Activated CD8-positive, alpha-beta memory T cell treated with anti-CD3 and anti-CD28 coated beads, Interleukin-2, amount 50 U/mL, for 4 hours (primary cell): ENCODE results near the gene GAD1.

ENCODE experiments used
- DNase-seq: peaks from one replicate; pipeline ENCODE4 v3.0.0-alpha.2; 2020

Gene GAD1

DNA sequence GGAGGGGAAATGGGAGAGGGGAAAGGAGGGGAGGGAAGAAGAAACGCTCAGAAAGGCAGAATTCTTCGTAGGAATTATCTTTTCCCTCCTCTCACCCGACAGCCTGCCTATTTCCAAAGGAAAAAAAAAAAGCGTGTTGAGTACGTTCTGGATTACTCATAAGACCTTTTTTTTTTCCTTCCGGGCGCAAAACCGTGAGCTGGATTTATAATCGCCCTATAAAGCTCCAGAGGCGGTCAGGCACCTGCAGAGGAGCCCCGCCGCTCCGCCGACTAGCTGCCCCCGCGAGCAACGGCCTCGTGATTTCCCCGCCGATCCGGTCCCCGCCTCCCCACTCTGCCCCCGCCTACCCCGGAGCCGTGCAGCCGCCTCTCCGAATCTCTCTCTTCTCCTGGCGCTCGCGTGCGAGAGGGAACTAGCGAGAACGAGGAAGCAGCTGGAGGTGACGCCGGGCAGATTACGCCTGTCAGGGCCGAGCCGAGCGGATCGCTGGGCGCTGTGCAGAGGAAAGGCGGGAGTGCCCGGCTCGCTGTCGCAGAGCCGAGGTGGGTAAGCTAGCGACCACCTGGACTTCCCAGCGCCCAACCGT lies at the start of gene GAD1:
Gene GAD1, plus strand, starts transcription at position 384 of the 589 bp plus-strand sequence. CDS start 1,705 bp downstream, outside the sequence.
- peak; percentile 62 for DNase-seq

DNA sequence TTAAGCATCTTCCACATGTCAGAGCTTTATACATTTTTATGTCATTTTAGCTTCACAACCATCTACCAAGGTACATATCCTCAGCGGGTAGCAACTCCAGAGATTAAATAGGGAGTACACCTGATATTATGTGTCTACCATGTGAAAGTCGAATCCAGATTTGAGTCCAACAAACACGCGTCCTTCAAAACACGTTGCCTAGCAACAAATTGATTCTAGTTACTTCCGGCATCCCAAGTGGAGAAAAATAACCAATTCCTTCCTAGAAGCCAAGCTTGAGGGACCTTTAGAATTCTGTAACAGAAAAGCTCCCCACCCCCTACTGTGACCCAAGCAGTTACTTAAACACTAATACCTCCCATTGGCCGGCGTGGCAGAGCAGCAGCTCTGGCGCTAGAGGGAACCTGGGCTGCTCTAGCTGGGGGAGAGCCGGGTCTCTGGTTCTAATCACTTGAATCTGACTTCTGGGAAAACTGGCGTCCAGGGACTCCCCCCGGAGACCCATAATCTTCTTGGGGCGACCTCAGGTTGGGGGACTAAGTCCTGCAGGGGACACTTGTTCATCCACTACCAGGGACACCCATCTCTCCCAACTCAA lies 46.6 kb upstream of the GAD1 start, which contains the start of gene ERICH2:
Gene ERICH2, plus strand, starts transcription at position 371 of the 598 bp plus-strand sequence. CDS start 304 bp downstream, outside the sequence.
- peak; percentile 20 for DNase-seq

GRCh38 chr2:170770606-170771420 lies 45.9 kb upstream of the GAD1 start:
- DNase-seq, result peak; percentile 66

GRCh38 chr2:170771421-170771937 lies 45.2 kb upstream of the GAD1 start:
- no peak for DNase-seq

GRCh38 chr2:170772295-170772694 lies 44.4 kb upstream of the GAD1 start:
- DNase-seq, result no peak

DNA sequence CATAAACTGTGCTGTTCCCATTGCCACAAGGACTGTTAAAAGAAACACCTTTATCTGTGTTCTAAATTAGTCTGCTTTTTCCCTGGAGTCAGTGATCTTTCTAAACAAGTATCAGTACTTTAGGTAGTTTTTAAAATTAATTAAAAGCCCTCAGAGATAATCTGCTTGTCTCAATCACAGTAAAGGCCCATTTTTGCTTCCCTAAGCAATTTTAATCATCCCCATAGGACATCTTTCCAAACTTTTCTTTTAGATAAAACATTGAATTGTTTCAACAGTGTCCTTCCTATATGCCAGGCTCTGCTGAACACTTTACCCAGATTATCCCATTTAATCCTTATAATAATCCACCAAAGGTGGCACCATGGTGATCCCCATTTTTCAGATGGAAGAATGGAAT lies 42.6 kb upstream of the GAD1 start:
- DNase-seq, result no peak

GRCh38 chr2:170778900-170779299 lies 37.8 kb upstream of the GAD1 start:
- no peak for DNase-seq

DNA sequence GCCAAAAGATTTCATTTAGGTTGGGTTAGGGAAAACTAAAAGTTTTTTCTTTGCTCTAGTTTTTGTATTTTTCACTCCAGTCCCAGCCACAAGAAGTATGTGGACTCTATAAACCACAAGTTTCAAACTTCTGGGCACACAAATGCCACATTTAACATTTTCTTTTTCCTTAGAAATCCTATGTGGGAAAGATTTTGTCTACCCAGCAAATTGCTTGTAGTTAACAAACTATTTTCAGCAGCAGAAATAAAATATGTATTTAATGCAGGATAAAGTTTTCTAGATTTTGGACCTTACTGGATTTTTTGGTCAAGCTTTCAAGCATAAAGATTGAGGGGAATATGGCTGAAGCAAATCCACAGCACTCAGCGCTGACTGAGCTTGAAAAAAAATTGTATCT lies 37.4 kb upstream of the GAD1 start:
- DNase-seq, result no peak

GRCh38 chr2:170782673-170783072 lies 34.0 kb upstream of the GAD1 start:
- no peak for DNase-seq

GRCh38 chr2:170783549-170783948 lies 33.1 kb upstream of the GAD1 start:
- no peak for DNase-seq

GRCh38 chr2:170798996-170799395 lies 17.7 kb upstream of the GAD1 start:
- DNase-seq, result no peak

- DNase-seq, result no peak
Observed at GRCh38 chr2:170806548-170806947, 10.1 kb upstream of the GAD1 start.

- DNase-seq, result no peak
Observed at GRCh38 chr2:170812710-170813600, 3.7 kb upstream of the GAD1 start.

DNA sequence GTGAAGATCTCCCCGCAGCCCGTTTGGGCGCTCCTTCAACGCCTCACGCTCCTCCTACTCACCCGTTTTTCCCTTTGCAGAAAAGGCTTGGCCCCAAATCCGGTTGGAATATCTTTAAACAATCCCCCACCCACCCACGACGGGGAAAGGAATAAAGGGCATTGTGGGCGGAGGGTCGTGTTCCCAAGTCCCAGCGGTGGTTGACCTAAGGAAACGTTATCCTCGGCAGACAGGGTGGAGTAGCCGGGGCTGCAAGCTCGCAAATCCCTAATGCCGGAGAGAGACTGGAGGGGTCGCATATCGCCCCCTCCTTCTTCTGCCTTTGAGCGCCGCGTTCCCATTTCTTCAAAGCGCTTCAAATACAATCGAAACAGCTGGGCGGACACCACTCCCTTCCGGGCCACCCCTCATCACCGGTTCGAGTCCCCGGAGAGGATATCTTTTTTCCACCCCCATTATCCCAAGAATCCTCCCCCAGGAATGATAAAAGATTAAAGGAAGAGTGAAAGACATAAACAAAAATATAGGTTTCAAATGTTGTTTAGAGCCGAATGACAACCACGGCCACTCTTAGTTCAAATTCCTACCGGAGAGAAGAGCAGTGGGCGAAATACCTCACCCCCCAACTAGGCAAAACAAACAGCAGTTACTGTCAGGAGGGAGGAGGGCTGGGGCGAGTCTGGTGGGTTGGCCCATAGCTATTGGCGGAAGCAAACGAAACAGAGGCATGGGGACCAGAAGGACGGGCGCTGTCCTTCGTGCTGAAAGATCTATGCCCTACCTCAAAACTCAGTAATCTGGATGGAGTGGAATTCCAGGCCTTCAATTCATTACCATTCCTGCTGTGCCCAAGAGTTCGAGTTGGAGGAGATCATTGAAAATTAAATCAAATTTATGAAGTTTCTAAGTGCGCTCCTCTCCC lies 2.8 kb upstream of the GAD1 start:
- no peak for DNase-seq

GRCh38 chr2:170814533-170815230 lies 2.0 kb upstream of the GAD1 start:
- no peak for DNase-seq

DNA sequence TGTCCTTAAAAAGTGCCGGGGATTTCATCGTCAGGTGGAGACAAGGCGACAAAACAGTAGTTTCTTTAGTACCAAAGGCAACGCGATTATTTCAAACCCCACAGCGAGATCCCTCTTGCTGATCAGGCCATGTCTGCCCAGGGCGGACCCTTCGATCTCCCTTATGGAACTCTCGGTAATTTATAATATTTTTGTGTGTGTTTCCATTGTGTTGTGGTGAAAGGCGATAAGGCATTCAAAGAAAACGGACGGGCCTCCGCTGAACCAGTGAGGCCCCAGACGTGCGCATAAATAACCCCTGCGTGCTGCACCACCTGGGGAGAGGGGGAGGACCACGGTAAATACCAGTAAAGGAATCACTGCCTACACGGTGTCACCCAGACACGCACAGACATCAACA lies 1.4 kb upstream of the GAD1 start:
- DNase-seq, result no peak

GRCh38 chr2:170815746-170816503 lies 762 bp upstream of the GAD1 start:
- DNase-seq, result peak; percentile 68

- no peak for DNase-seq
Observed at GRCh38 chr2:170817093-170818035, 677 bp downstream of the GAD1 start.
